GM21576 (cell line): ENCODE data around the gene PPARGC1A.

Source experiments
- ATAC-seq: cut with Tn5 transposase; IDR thresholded peaks from one replicate; pipeline ENCODE4 v1.9.1; 2021; ENCODE audit warnings: mild to moderate bottlenecking, moderate library complexity; ENCODE audit not compliant: unreplicated experiment

The PPARGC1A gene

DNA sequence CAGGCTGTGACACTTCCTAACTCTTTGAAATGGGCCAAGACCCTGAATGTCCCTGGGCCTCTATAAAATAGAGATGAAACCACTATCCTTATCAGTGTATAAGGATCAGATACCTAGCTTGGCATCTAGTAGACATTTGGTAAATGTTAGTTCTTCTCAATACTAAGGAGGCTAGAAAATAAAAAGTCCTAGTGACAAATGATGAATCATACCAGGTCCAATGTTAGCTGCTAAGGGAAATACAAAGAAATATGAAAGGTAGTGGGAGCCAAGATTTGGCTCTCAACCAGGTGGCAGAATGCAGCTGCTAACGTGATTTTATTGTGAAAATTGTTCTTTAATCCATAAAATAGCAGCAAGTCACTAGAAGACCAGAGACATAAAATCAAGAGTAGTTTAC lies 19.8 kb upstream of the PPARGC1A start:
- ATAC-seq: no peak

DNA sequence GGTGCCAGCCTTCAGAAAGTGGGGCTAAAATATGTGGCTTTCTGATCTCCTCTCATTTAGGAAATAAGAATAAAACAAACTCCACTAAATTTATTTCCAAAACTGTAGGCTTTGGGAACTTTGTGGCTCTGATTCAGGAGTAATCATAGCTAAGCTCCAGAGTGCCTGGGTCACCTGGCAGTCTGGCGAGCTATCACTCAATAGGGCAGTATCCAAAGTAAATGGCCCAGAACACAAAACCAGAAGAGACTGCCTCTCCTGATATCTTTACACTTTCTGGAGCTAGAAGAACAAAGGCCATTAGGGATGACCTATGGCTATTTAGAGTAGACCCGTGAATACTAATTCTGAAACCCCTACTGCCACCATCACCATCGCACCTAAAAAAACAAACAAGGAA lies 17.0 kb upstream of the PPARGC1A start:
- no peak for ATAC-seq

DNA sequence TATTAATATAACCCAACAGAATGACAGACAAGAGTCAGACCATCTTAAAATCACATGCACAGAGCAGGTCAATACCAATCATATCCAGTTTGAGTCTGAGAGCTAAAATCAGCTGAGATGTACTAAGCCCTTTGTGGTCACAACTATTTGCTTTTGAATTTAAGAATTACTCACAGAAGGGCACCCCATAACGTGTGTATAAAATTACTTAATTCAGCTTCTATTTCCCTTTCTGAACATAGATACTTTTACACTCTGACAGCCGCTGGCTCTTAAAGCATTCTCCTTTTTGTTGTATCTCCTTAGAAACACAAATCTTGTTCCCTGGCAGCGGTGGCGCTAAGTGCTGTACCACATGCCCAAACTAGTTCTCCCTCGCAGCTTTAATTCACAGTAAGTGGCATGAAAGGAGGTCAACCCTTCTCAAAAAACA lies 14.8 kb upstream of the PPARGC1A start:
- ATAC-seq: no peak

DNA sequence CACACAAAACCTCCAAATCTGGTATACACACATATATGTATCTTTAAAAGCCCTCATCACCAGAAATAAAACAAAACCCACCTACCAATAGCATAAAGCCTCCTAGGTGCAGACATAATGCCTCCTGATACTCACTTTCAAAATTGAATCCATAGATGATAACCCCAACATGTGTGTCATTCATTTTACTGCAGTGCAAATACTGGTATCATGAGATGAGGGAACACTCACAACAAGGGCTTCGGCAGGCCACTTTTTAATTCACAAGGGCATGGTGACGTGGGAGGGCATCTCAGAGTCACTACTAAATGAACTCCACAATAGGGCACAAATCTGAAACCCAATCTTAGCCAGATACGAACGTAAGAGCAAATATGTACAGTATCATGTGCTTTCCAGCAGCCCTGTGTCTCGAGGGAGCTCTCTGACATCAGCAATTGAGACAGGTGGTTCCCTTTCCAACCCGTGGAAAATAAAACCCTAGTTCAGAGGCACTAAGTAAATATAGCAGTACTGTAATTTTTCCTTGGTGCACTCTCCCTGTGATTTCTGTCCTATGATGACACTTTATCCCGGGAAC lies 14.1 kb upstream of the PPARGC1A start:
- no peak for ATAC-seq

DNA sequence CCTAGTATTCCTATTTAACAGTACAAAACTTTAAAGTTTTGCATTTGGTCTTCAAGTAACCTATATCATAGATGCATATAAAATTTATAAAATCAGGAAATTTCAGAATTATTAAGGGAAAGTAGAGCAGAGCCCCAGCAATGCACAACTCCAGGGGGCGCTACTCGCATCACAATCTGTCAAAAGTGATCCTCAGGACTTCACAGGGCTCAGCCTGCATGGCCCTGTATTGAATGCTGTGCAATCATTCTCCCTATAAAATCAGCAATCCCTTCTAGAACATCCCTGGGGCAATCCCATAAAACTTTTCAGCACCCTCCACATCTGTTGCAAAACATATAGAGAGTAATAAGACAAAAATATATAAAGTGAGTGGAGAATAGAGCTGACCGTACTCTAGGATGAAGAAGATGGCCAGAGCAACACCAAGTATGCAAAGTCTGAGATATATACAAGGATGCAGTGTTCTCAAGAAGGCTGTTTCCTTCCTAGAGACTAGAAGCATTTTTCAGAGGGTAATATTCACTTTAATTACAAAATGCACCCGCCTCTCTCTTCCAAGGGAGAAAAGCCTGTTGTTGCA lies 12.5 kb upstream of the PPARGC1A start:
- ATAC-seq: no peak

DNA sequence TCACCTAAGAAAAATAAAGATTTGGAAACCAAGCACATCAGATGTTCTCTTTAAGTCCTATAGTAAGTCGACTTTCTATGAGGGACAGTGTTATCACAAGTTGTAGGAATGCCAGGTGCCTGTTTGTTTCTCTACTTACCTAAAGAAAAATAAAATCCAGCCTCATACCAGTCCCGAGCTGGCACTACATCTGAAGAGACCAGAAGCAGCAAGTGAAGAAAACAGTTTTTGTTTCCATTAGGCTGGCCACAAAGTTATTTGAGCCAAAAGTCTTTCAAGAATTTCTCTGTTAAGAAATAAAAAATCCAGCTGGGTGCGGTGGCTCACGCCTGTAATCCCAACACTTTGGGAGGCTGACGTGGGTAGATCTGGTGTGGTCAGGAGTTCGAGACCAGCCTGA lies 10.8 kb upstream of the PPARGC1A start:
- ATAC-seq: no peak

DNA sequence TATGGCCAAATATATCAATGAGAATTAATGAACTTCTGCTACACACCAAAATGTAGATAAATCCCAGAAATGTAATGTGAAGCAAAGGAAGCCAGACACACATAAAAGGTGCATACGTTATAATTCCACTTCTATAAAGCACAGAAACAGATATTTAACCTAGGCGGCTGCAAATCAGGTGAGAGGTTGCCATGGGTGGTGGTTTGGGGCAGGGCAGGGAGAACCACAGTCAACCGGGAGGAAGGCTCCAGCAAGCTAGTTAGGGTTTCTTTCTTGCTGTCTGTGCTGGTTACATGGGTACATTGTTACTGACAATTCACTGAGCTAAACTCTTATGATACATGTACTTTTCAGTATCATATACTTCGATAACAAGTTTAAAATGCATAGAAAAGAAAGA lies 9.7 kb upstream of the PPARGC1A start:
- no peak for ATAC-seq

DNA sequence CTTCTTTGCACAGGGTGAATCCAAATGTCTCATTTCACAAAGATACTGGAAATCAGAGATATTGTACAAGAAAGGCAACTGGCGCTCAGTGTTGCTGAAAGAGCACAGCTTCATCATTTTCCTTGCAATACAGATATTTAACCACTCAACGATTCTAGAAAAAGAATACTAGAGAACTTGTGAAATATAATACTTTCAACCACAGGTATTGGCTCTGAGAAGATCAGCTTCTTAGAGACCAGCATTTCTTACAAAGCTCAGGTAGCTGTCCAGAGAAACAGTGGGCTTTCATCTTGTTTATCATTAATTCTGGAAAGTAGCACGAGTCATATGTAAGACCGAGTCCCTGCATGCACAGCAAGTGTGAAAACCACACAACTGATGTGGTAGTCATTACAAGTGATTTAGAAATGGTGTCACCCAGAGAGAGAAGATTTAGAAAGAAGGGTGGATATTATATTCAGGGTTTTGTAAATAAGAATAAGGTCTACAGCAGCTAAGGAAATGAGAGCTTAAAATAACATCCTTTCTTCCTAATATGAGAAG lies 7.8 kb upstream of the PPARGC1A start:
- no peak for ATAC-seq

DNA sequence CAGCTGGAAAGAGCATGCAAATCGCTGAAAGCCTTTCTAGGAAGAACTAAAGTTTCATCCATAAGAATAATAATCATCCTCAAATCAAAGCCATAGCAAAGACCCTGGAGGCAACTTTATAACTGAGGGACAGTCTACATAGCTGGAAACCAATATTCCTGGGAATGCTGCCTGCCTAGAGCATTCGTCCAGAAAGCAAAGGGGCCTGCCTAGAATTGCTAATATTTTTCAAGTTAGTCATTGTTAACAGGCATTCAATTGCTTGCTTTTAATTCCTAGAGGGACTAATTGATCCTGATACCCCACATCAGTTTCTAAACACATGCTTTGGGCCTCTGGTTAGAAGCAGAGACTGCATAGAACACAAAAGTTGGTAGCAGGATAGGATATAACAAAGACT lies 4.2 kb upstream of the PPARGC1A start:
- ATAC-seq: no peak

DNA sequence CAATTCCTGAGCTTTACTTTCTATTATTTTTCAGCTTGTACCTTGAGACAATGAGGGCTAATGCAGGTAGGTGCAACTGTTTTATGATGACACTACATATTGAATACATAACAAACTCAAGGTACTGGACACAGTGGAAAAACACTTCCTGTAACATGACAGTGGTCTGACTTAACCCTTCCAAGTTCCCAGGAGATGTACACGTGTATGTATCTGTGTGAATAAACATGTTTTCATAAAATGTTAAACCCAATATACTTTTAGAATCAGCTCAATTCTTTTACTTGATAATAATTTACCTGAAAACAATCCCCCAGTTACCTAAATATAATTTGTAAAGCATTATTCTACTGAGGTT lies 1.2 kb upstream of the PPARGC1A start:
- ATAC-seq: no peak

DNA sequence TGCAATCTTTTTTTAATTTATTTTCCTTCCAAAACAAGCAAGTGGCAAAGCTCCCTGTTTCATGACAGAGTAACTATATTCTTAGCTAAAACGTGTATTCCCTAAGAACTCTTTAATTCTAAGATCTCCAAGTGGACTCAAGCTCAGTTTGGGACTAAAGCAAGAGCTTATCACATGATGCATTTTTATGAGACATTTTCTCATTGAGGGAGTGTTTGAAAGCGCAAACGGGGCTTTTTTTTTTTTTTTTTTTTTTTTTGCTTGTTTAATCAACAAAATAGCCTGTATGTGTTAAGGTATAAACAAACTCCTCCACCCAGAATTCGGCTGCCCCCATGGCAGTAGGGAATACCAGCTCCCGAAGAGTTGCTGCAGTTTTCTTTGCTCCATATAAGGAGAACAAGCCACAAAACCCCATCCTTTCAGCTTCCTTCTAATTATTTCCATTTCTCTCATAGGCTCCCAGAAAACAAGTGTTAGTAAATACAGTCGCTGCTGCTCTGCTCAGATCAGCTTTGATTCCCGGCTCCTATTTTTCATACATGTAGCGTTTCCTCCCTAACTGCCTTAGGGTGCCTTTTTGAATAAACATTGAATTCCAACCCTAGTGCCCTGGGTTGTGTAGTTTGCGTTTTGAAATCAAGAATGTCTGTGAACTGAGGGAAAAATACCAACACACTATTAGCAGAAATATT lies 669 bp upstream of the PPARGC1A start:
- ATAC-seq: no peak

DNA sequence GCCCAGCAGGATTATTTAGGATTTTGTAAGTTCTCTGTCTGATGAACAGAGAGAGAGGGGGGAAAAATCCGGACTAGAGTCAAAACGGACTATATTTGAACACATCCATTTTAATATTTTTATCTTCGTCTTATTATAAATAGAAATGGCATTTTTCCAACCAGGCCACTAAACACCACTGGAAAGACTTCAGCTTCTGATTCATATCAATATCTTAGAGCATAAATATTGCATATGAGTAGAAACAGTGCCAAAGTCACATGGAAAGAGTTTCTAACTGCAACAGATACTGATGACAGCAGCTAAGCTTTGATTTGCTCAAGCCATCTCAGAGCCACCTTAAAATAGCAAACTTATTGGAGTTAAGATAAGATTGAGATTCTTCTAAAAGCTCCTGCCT lies 456 bp downstream of the PPARGC1A start:
- no peak for ATAC-seq

DNA sequence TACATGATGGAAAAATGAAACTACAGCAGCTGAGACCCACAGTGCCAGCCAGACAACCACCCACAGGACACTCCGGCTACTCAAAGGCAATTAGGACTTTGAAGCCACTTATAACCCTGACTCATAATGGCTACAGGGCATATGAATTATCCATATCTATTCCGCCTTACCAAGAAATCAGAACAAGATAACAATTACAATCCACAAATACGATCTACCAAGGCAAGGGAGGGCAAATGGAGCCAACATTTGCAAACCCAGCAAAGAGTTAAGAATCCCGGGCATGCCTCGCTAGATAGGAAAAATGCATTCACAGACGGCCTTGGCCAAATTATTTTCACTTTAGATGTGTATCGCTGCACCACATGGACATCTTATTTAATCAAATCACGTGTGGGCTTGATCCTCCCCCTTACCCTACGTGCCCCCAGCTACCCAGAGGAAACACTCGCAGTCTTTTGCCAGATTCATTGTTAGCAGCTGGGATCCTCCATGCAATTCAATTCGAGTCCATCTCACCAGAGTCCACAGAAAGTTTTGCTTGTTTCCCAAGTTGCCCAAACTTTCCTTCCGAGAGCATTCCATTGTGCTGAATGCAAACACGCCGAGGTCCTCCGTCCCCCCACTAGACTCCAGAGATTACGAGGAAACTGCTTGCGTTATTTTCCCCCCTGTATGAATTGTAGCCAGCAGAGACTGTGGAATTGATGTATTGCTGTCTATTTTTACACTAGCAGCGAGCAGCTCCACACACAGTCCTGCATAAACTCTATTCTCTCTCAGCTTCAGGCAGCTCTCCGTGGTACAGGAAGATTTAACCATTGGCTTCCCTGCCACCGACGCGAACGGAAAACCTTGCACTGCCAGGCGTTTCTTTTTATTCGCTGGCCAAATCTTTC lies 1.2 kb downstream of the PPARGC1A start:
- no peak for ATAC-seq

DNA sequence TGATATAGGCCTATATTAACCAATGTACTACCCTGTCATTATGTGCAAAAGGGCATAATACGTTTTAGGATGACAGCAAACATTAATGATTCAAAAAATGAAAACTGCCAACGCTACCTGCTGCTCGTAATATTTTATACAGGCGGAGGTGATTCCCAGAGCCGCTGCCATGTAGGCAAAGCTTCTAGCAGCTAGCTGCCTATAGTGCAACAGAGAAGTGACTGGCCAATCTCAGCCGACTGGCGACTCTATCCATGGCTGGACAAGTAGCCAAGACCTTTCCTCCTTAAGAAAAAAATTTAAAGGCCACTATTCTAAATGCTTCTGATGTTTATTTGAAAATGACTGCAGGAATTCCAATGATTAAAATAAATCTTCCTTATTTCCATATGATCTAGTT lies 1.9 kb downstream of the PPARGC1A start:
- ATAC-seq: no peak

DNA sequence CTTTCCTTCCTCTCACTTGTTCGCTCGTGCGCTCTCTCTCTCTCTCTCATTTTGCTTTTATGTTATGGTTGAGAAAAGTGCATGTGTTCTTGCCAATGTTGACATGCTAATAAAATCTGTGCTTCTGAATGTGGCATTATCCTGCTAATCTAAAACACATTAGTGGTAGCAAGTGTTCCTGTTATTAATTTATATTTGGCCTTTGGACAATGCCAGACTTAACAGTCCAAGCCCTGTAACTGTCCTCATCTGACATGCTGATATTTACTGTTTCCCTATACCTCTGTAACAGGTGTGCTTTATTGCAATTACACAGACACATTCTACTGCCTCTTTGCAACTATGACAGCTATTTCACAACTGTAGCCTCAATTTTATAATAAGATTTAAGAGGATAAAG lies 2.7 kb downstream of the PPARGC1A start:
- ATAC-seq: no peak

DNA sequence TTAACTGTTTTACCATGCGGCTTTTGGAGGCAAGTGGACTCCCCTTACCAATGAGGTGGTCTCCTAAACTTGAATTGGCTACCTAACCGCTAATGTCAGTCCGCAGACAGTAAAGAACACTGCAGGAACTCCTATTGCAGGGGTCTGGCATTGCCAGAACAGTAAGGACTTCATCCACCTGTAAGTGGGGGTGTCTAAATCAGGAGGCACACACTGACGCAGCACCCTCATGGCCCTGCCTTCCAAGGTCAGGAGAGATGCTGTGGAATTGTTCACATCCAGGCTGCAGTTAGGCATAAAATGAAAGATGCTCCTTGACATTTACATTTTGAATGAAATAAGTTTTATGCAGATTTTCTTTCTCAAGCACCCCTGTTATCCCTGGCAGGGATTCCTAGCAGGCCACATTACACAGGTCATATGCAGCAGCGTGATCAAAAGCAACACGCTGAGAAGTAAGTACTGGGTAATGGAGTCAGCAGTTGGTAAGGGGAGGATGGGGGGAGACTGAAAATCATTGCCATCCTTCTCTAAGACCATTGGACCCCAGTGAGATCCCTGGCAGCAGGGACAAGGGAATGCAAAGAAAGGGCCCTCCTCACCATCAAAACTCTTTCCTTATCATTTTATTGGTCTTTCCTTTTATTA lies 3.8 kb downstream of the PPARGC1A start:
- ATAC-seq: no peak

DNA sequence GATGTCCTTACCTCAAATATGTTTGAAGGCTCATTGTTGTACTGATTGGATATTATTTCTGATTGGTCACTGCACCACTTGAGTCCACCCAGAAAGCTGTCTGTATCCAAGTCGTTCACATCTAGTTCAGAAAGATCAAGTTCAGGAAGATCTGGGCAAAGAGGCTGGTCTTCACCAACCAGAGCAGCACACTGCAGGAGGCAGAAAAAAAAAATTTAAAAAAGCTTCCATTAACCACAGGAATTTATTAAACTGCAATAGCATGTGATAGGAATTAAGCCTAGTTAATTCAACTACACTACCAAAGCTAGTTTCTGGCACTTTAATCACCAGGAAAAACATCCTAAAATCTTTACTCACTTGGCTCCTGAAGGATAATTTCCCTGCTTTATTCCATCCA lies 5.1 kb downstream of the PPARGC1A start:
- no peak for ATAC-seq

DNA sequence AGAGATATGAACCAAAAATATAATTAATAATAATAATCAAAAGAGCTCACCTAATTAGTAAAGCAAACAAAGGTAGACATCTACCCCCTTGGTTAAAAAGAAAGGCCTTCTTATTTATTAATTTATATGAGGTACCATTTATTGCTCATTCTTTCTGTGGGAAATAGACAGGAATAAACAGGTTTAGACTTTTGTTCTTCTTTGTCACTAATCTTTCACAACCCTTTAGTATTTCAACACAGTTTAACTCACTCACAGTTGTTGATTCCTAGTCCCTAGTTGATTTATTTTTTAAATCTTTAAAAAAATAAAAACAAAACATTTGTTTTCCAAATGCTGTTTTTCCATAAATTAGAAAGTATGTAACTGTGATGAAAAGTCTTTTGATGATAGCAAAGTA lies 5.6 kb downstream of the PPARGC1A start:
- no peak for ATAC-seq

DNA sequence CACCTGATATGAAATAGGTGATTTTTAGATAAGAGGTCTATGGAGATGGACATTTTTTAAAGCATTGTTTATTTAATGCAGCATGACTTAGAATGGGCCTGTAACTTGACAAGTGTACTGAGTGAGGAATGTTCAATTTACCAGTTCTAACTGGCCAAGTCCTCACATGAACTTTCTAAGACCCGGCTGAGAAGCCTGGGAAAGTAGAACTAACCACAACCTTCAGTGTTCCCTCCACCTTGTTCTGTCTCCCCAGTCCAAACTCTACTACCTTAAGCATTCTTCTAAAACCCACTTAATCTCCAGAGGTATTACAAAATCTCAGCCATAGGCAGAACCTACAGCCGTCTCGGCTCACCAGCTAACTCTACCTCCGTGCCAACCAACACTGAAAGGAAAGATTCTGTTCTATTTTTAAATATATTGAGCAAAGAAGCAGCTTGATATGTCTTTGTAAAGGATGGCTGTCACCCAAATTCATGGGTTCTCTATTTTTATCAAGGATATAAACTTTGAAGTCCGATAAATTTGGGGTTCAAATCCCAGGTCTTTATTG lies 6.8 kb downstream of the PPARGC1A start:
- ATAC-seq: no peak

DNA sequence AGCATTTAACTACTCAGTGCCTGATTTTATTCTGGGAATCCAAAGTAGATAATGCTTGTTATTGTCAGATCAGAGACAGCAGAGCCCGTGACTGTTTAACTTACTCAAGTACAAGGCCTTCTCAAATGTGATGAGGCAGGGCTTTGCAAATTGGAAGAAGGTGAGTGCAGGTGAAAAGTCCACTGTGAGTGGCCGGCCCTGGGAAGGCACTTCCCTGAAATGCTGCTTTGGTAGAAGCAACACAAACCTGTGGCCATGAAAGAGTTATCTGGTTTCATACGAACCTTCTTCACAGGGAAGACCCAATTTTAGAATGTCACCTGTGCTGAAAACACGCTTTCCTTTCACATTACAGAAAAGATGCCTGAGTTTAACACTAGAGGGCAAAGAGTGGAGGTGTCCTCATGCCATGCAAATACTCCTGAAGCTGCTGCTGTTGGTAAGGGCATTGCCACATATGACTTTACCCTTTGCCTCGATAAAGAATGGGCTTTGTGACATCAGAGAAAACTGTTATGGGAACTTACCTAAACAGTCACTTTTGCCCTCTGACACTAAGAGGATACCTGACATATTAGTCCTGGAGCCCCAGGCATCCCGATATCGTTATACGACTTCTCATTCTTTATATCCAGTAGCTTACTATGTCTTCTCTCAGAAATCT lies 8.0 kb downstream of the PPARGC1A start:
- ATAC-seq: no peak
